Adrenal gland (tissue), 5 donors: Measurements from ENCODE around the gene CLASP1.

Source experiments
- CTCF ChIP-seq, 6 experiments: fragments of 450-650 bp in 4 of 6; fragments of 200-600 bp in 2 of 6; sonication (generic) in 1 of 6; IDR thresholded peaks; 1 replicate in 5 of 6; 2 replicates in 1 of 6; pipeline versions ENCODE4 v1.5.1 to v1.8.0; 2016 to 2021; ENCODE audit warnings: antibody characterized with exemption in 6 of 6, mild to moderate bottlenecking in 2 of 6, moderate library complexity in 1 of 6
- POLR2A ChIP-seq, 2 donors: fragments of 450-650 bp; IDR thresholded peaks; one replicate each; pipeline ENCODE4 v1.6.1; 2017; ENCODE audit warnings: antibody characterized with exemption in 2 of 2, mild to moderate bottlenecking in 2 of 2, moderate library complexity in 1 of 2
- donor health status: DM: no; HTN: no; CAD: no.

DNA sequence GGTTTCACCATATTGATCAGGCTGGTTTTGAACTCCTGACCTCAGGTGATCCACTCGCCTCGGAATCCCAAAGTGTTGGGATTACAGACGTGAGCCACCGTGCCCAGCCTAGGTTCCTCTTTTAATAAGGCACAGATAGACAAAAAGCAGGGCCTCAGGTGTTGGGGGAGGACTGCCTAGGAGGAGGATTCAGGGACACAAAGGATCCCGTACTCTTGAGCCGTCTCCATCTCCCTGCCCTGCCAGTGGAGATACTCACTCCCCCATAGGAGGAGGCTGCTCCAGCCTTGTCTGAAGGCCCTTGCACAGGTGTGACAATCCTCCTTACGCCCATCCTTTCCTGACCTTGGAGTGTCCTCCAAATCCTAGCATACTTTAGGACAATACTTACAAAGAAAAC lies 332.3 kb downstream of the CLASP1 start:
- no peak for TF ChIP-seq CTCF (IDR thresholded peaks at IDR 0.05)
- TF ChIP-seq POLR2A (IDR thresholded peaks at IDR 0.05), result no peak
